ENCODE results near the gene PRRG2.

Gene PRRG2

DNA sequence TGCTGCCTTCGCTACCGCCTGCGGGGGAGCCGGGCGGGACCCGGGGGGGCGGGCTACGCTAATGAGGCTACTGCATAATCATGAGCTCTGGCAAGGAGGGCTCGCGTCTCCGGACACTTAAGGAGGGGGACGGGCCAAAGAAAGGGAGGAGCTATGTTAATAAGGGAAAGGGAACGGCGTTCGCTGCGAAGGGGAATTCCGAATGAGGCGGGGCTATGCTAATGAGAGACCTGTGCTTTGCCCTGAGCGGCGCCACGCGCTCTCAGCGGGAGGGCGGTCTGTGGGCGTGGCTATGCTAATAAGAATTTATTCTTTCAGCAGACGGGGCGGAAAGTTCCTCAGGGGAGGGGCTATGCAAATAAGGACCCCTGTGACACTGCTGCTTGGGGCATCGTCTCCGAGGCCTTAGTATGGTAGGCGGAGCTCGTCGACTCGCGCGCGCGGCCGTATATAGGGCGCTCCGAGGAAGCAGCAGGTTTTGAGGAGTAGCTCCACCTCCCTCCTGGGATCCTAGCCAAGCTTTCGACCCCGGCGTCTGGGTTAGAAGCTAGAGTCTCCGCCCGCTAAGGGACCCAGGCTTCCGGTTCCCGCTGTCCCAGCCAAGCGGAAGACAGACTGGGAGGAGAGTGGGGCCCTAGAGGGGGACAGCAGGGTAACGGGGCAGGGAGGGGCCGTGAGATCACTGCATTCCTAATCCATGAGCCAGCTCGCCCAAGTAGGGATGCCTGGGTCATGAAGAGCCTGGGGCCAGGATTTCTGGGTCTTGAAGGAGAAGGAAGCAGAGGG, 59.2 kb downstream of the PRRG2 start, which contains the start of gene RRAS:
Gene RRAS, minus strand, starts transcription at position 31 of the 786 bp plus-strand sequence. CDS start 45 bp downstream, outside the sequence.
- DNase-seq (ENCODE audit: low read depth), result peak; percentile 100
